Fibroblast of peridontal ligament (primary cell): ENCODE data around the gene CALU.

ENCODE experiments used
- DNase-seq: peaks from one replicate; pipeline ENCODE4 v3.0.0-alpha.2; 2010; ENCODE audit errors: extremely low read depth

CALU gene

GRCh38 chr7:128725531-128725930 lies 13.6 kb upstream of the CALU start:
- no peak for DNase-seq

GRCh38 chr7:128726059-128726736 lies 13.0 kb upstream of the CALU start:
- DNase-seq: no peak

DNA sequence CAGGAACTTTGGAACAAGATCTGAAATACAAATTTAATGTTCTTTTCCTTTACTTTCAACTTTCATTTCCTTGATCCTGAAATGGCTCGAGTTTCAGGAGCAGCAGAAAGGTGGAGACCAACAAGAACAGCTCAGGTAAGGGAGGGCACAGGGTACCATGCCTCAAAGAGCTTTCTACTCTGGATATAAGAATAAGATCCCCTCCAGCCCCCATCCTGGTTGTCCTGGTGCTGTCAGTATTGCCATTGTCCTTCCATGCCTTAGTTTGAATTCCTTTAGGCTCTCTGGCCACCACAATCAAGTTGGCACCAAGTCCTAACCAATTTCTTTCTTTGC lies 12.5 kb upstream of the CALU start:
- no peak for DNase-seq

GRCh38 chr7:128727239-128727638 lies 11.9 kb upstream of the CALU start:
- no peak for DNase-seq

DNA sequence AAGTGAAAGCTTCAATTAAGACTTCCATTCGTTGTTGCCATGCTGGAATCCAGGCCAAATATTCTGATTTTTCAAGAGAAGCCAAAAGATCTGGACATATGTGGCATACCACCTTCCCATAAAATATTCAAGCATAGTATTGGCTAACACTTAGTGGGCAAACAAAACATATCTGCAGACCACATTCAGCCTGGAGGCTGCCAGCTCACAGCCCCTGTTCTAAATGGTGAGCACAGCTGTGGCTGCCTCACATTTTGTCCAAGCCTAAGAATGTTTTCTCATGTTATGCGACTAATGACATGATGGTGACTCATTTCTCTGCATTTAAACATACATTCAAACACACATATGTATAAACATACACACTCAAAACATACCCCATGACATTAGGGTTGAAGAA lies 10.6 kb upstream of the CALU start:
- DNase-seq: peak; percentile 91

DNA sequence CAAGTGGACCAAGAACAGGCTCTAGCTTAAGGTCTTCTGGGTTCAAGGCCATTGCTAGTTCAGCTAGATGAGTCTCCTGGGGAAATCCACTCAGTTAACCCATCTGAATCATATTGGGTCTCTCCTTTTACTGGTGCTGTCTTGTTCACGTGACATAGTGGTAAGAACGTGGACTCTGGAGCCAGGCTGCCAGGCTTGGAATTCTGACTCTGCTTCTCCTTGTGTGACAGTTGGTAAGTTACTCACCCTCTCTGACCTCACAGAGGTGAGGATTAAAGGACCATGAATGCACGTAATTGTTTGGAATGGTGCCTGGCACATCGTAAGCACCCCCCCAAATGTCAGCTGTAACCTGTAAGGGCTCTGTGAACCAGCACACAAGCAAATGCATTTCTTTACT lies 9.7 kb upstream of the CALU start:
- no peak for DNase-seq

GRCh38 chr7:128731184-128731583 lies 8.0 kb upstream of the CALU start:
- DNase-seq: no peak

GRCh38 chr7:128732521-128733277 lies 6.5 kb upstream of the CALU start:
- DNase-seq: no peak

DNA sequence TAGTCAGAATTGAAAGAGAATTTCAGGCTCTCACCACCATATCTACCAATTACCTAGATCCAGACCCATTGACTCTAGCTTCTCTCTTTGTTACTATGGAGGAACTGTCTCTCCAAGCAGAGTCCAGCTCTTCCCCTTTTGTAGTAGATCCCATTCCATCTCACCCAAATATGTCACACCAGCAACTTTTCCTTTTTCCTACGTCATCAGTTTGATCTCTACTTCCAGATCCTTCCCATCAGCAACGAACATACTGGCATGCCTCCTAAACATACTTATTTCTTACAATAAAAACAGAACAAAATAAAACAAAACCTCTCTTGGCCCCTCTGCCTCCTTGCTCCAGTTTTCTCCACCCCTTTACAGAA lies 5.9 kb upstream of the CALU start:
- DNase-seq: no peak

DNA sequence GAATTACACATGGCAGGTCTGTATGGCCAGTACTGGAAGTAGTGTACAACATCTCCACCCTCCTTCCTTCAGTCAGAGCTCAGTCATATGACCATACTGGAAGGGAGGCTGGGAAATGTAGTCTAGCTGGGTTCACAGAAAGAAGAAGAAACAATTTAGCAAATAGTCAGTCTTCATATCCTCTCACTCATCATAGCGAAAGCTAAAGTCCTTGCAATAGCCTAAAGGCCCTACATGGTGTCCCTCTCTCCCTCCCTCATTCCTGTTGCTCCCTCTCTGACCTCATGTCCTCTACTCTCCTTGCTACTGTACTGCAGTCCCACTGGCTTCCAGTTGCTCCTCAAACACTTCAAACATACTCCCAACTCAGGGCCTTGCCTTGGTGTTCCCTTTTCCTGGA lies 4.3 kb upstream of the CALU start:
- no peak for DNase-seq

- no peak for DNase-seq
Measured at GRCh38 chr7:128735436-128735835, 3.7 kb upstream of the CALU start.

- DNase-seq: no peak
Measured at GRCh38 chr7:128737441-128737840, 1.7 kb upstream of the CALU start.

DNA sequence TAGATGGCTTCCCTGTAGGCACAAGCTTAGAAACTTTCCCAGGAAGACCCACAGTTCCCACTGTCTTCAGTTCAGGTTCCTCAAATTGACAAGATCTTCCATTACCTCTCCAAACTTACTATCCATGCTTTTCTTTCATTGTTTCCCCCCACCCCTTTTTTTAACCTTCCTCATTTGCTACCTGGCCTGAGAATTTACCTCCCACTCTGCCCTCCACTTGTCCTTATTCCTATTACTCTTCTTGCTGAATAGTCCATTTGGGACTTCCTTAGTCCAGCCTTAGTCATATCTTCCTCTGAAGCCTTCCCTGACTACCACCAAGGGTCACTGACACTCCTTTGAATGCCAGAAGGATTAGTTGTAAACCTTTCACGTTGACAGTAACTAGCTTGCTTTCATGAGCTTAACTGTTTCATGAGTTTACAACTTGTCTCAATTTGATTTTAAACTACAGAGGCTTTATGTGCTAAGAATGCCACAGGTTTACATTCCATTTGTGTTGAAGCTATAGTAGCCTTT lies 1.2 kb upstream of the CALU start:
- DNase-seq: peak; percentile 62

- peak; percentile 81 for DNase-seq
Measured at GRCh38 chr7:128738570-128739047, 550 bp upstream of the CALU start.

- DNase-seq: peak; percentile 29
Measured at GRCh38 chr7:128739990-128740682, 977 bp downstream of the CALU start.

DNA sequence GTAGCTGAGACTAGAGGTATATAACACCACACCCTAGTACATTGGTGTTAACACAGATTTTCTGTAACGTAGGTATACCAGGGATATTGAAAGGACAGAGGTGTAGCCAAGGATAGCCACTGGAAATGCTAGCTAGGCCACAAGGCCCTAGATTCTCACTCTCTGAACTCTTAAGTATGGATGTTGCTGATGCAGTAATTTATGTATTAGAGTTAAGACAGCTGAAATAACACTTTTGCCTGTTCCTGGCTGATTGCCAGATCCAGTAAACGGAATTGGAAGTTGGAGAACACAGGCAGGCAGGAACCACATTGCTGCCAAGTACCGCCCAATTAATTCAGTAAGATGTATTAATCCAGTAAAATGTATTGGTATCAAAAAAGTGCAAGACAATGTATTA lies 1.8 kb downstream of the CALU start:
- DNase-seq: peak; percentile 48

GRCh38 chr7:128741491-128741890 lies 2.3 kb downstream of the CALU start:
- peak; percentile 34 for DNase-seq

DNA sequence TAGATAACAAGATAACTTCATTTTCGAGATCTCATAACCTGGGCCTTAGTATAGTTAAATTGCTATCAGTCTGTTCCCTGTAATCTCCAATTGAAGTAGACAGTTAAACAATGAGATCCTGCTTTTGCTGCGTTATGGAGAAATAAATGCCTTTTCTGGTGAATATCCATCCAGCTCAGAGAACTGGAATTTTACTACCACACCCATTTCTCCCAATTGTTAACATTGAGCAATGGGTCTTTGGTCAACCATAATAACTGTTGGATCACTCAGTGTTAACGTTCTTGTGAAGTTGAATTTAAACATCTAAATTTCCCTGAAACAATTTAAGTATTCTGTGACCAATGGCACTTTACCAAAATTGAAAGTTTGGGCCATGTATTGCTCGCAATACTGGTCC lies 3.0 kb downstream of the CALU start:
- DNase-seq: peak; percentile 96

- peak; percentile 19 for DNase-seq
Measured at GRCh38 chr7:128743112-128743772, 4.1 kb downstream of the CALU start.

- DNase-seq: no peak
Measured at GRCh38 chr7:128744366-128744905, 5.3 kb downstream of the CALU start.

DNA sequence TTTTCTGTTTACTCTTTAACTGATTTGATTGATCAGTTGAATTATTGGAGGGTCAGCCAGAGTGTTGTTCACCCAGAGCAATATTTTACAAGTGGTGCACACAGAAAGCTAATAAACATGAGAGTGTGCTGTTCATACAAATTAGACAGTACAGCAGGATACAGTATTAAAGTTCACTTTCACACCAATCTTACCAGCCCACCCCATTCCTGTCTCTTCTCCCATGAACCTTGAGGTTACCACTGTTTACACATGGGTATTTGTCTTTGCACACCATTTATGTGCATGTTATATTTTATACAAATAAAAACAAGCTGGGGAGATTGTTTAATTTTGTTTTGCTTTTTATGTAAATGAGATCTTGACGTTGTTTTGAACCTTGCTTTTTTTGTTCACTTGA lies 6.5 kb downstream of the CALU start:
- no peak for DNase-seq
